ENCODE measurements around the gene ERICH4. TPM values are rescaled to one million over a fixed set of nuclear protein-coding genes. Genes with fewer than 3 reads are reported as not detected.

ERICH4 gene
- total and polyA plus RNA-seq, 2 of the 8 experiments (the other 6 are each of a cell fraction or from before 2014, with no cell fraction given): not detected

DNA sequence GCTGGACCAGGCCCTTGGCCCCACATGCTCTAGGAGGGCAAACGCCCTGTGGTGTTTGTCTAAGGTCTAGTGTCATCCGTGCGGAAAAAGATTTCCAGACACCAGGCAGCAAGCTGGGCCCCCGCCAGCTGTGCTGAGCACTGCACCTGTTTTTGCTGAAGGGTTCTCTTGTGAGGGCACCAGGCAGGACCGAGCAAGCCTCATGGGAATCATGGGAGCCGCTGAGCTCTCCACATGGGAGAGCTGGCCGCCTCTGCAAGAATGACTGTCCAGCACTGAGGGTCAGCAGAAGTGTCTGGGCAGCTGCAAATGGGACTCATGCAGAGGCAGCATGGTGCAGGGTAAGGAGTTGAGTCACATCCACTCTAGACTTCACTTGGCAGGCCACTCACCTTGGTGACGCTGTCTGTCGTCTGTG is 27.8 kb upstream of the ERICH4 start (continued):
- no peak for TF ChIP-seq CBX5 (IDR thresholded peaks at IDR 0.05; ENCODE audit: low read depth, low read length)
- TF ChIP-seq NANOG (IDR thresholded peaks at IDR 0.05; ENCODE audit: insufficient read depth, low read depth, low read length, poor library complexity, severe bottlenecking): no peak
- TF ChIP-seq KDM5A (IDR thresholded peaks at IDR 0.05; ENCODE audit: low read length): no peak
- no peak for TF ChIP-seq RAD21 (IDR thresholded peaks at IDR 0.05 in 1 of 2, conservative IDR thresholded peaks at IDR 0.05 in 1 of 2; ENCODE audit: low read depth in 2 of 2, low read length in 2 of 2)
- TF ChIP-seq, protein P1, sequence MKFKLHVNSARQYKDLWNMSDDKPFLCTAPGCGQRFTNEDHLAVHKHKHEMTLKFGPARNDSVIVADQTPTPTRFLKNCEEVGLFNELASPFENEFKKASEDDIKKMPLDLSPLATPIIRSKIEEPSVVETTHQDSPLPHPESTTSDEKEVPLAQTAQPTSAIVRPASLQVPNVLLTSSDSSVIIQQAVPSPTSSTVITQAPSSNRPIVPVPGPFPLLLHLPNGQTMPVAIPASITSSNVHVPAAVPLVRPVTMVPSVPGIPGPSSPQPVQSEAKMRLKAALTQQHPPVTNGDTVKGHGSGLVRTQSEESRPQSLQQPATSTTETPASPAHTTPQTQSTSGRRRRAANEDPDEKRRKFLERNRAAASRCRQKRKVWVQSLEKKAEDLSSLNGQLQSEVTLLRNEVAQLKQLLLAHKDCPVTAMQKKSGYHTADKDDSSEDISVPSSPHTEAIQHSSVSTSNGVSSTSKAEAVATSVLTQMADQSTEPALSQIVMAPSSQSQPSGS (IDR thresholded peaks at IDR 0.05; ENCODE audit: low read length): no peak
- TF ChIP-seq RXRA (IDR thresholded peaks at IDR 0.05; ENCODE audit: insufficient read depth, low read depth, low read length): no peak
